HepG2 (cell line): Measurements from ENCODE around the gene FAM200B. TPM values are rescaled to one million over a fixed set of nuclear protein-coding genes. Genes with fewer than 3 reads are reported as not detected.

Source experiments
- AGO2 ChIP-seq: fragments of 200-400 bp; formaldehyde crosslinking; optimal IDR thresholded peaks from 2 replicates; pipeline ENCODE3; 2017; ENCODE audit warnings: mild to moderate bottlenecking, low read depth, low read length, moderate library complexity
- ARHGAP35 ChIP-seq: sonication (generic); formaldehyde crosslinking; IDR thresholded peaks from 2 replicates; pipeline ENCODE4 v1.9.0; 2022; ENCODE audit warnings: mild to moderate bottlenecking, inconsistent platforms, moderate library complexity, missing genetic modification reagents, borderline replicate concordance
- ARNTL ChIP-seq: sonication (generic); formaldehyde crosslinking; IDR thresholded peaks from 2 replicates; pipeline ENCODE4 v1.4.0; 2020; ENCODE audit warnings: mild to moderate bottlenecking, missing genetic modification reagents
- FOXO4 ChIP-seq: sonication (generic); formaldehyde crosslinking; conservative IDR thresholded peaks from 2 replicates; pipeline ENCODE4 v1.8.1; 2023; ENCODE audit warnings: missing genetic modification reagents
- KDM4B ChIP-seq: sonication (generic); formaldehyde crosslinking; IDR thresholded peaks from 2 replicates; pipeline ENCODE4 v1.4.0; 2020; ENCODE audit warnings: missing genetic modification reagents
- KMT2B ChIP-seq: IDR thresholded peaks from 2 replicates; pipeline ENCODE4 v1.6.1; 2016; ENCODE audit warnings: missing genetic modification reagents, missing compliant biosample characterization
- MTA3 ChIP-seq: sonication (generic); formaldehyde crosslinking; IDR thresholded peaks from 2 replicates; pipeline ENCODE4 v1.4.0; 2020; ENCODE audit warnings: missing genetic modification reagents
- MXD3 ChIP-seq: IDR thresholded peaks from 2 replicates; pipeline ENCODE4 v1.6.1; 2016; ENCODE audit warnings: mild to moderate bottlenecking, missing biosample characterization, missing genetic modification reagents
- MYPOP ChIP-seq: sonication (generic); formaldehyde crosslinking; IDR thresholded peaks from 2 replicates; pipeline ENCODE4 v1.8.1; 2023; ENCODE audit warnings: mild to moderate bottlenecking, moderate library complexity, missing genetic modification reagents
- NR2F1 ChIP-seq, 2 experiments: fragments of 450-650 bp in 1 of 2; formaldehyde crosslinking in 1 of 2; IDR thresholded peaks; 2 replicates each; pipeline versions ENCODE4 v1.5.0 to v1.6.1; 2016 to 2020; ENCODE audit warnings: mild to moderate bottlenecking in 1 of 2, missing compliant biosample characterization in 1 of 2, missing genetic modification reagents in 1 of 2, moderate library complexity in 1 of 2
- POLR2AphosphoS5 ChIP-seq: IDR thresholded peaks from 2 replicates; pipeline ENCODE4 v1.6.1; 2012; ENCODE audit warnings: low read depth, low read length
- PRPF4 ChIP-seq: fragments of 200-400 bp; formaldehyde crosslinking; IDR thresholded peaks from 2 replicates; pipeline ENCODE4 v1.6.1; 2016; ENCODE audit warnings: low read length, low read depth; ENCODE audit not compliant: poor library complexity, severe bottlenecking
- SCMH1 ChIP-seq: sonication (generic); formaldehyde crosslinking; IDR thresholded peaks from 2 replicates; pipeline ENCODE4 v1.9.0; 2021; ENCODE audit warnings: missing genetic modification reagents, mild to moderate bottlenecking, borderline replicate concordance
- TAF1 ChIP-seq: sonication (generic); formaldehyde crosslinking; IDR thresholded peaks from 2 replicates; pipeline ENCODE4 v1.4.0; 2020; ENCODE audit warnings: missing genetic modification reagents
- TBL1XR1 ChIP-seq: fragments of 150-350 bp; IDR thresholded peaks from 2 replicates; pipeline ENCODE4 v1.6.1; 2014; ENCODE audit warnings: borderline replicate concordance, low read length; ENCODE audit not compliant: partially characterized antibody
- TSC22D2 ChIP-seq: sonication (generic); formaldehyde crosslinking; IDR thresholded peaks from 2 replicates; pipeline ENCODE4 v1.5.1; 2020; ENCODE audit warnings: missing genetic modification reagents, mild to moderate bottlenecking, borderline replicate concordance
- ZBTB10 ChIP-seq: sonication (generic); formaldehyde crosslinking; IDR thresholded peaks from 2 replicates; pipeline ENCODE4 v1.4.0; 2020; ENCODE audit warnings: missing genetic modification reagents, borderline replicate concordance
- ZEB1 ChIP-seq: IDR thresholded peaks from 2 replicates; pipeline ENCODE4 v1.6.1; 2012; ENCODE audit warnings: mild to moderate bottlenecking, low read depth, inconsistent platforms; ENCODE audit not compliant: insufficient replicate concordance
- ZNF232 ChIP-seq: sonication (generic); formaldehyde crosslinking; IDR thresholded peaks from 2 replicates; pipeline ENCODE4 v1.4.0; 2020; ENCODE audit warnings: missing genetic modification reagents, borderline replicate concordance
- ZNF234 ChIP-seq: sonication (generic); formaldehyde crosslinking; conservative IDR thresholded peaks from 2 replicates; pipeline ENCODE4 v1.5.1; 2020; ENCODE audit warnings: mild to moderate bottlenecking, missing genetic modification reagents
- ZNF260 ChIP-seq: sonication (generic); formaldehyde crosslinking; IDR thresholded peaks from 2 replicates; pipeline ENCODE4 v1.4.0; 2020; ENCODE audit warnings: missing genetic modification reagents, low read depth, mild to moderate bottlenecking, borderline replicate concordance
- ZNF446 ChIP-seq: sonication (generic); formaldehyde crosslinking; IDR thresholded peaks from 2 replicates; pipeline ENCODE4 v1.5.0; 2020; ENCODE audit warnings: mild to moderate bottlenecking, missing genetic modification reagents
- ZSCAN20 ChIP-seq: sonication (generic); formaldehyde crosslinking; IDR thresholded peaks from 2 replicates; pipeline ENCODE4 v1.4.0; 2020; ENCODE audit warnings: missing genetic modification reagents, mild to moderate bottlenecking, borderline replicate concordance
- polyA plus RNA-seq, 8 experiments: library from polyadenylated mRNA; depleted of rRNA in 3 of 8; stranded (reverse) in 7 of 8; unstranded in 1 of 8; fragments of >200 nt; fragmentation: Illumina TruSeq in 4 of 8; extraction: Trizol in 4 of 8; gene quantifications; 2 replicates each; pipeline versions ENCODE4 v1.2.1 to v1.2.3, GENCODE V29; 2011 to 2016; ENCODE audit warnings: low read depth in 4 of 8, missing spikeins in 1 of 8, mixed read lengths in 1 of 8; ENCODE audit not compliant: insufficient read depth in 1 of 8
- total RNA-seq, 5 experiments: library from RNA; depleted of rRNA; stranded (reverse); fragments of >200 nt; fragmentation: Illumina TruSeq; extraction: Trizol; gene quantifications; 2 replicates each; pipeline ENCODE4 v1.2.3, GENCODE V29; 2016; ENCODE audit warnings: low read depth in 1 of 5

The FAM200B gene
- total and polyA plus RNA-seq, 2 of the 13 experiments (the other 11 are each of a cell fraction or from before 2014, with no cell fraction given) = 25.6 to 41.8 TPM

- TF ChIP-seq ARHGAP35 (CRISPR knock-in tag) (no peak), FOXO4 (CRISPR knock-in tag) (0 out of 2 replicates have a peak, but pooled peaks have one; percentile 51), KDM4B (peak; percentile 78; the same call in 1 of the 2 replicates), ZNF232 (CRISPR knock-in tag) (peak; percentile 29; the same call in 1 of the 2 replicates), POLR2AphosphoS5 (peak; percentile 74), ZEB1 (no peak), ZNF234 (CRISPR knock-in tag) (peak; percentile 13; the same call in 1 of the 2 replicates), SCMH1 (CRISPR knock-in tag) (no peak), ZBTB10 (CRISPR knock-in tag) (no peak), MTA3 (CRISPR knock-in tag) (no peak), KMT2B (CRISPR knock-in tag) (peak; percentile 83), TSC22D2 (CRISPR knock-in tag) (0 out of 2 replicates have a peak, but pooled peaks have one; percentile 12), ZNF446 (peak; percentile 65; the same call in 1 of the 2 replicates), AGO2 (peak; percentile 97), TAF1 (CRISPR knock-in tag) (peak; percentile 74; the same call in 1 of the 2 replicates), ZNF260 (CRISPR knock-in tag) (no peak), NR2F1 (CRISPR knock-in tag; IDR thresholded peaks at IDR 0.05) (no peak), PRPF4 (no peak), MYPOP (0 out of 2 replicates have a peak, but pooled peaks have one; percentile 22), MXD3 (CRISPR knock-in tag) (peak; percentile 78; the same call in 1 of the 2 replicates), ZSCAN20 (CRISPR knock-in tag) (0 out of 2 replicates have a peak, but pooled peaks have one; percentile 29), TBL1XR1 (no peak), ARNTL (CRISPR knock-in tag) (0 out of 2 replicates have a peak, but pooled peaks have one; percentile 10)
These were observed 26.2 kb upstream of the FAM200B start, which contains the start of gene FBXL5 (continued) for GRCh38 chr4:15655223-15656037.
